Upper lobe of right lung (tissue), 1 donor: ENCODE data around the gene CELF5. TPM values are rescaled to one million over a fixed set of nuclear protein-coding genes. Genes with fewer than 3 reads are reported as not detected.

Source experiments
- ATAC-seq: fragments of 200-7000 bp; cut with Tn5 transposase; one replicate; pipeline ENCODE4 v1.9.1; 2020; ENCODE audit warnings: mild to moderate bottlenecking, moderate library complexity
- DNase-seq: peaks from one replicate; pipeline ENCODE4 v3.0.0-alpha.2; 2020
- H3K27ac ChIP-seq: fragments of 200-600 bp; one replicate; pipeline ENCODE4 v1.8.0; 2022
- H3K27me3 ChIP-seq: fragments of 200-600 bp; one replicate; pipeline ENCODE4 v1.8.0; 2022; ENCODE audit warnings: mild to moderate bottlenecking
- H3K36me3 ChIP-seq: fragments of 200-600 bp; one replicate; pipeline ENCODE4 v1.8.0; 2022
- H3K4me1 ChIP-seq: fragments of 200-600 bp; one replicate; pipeline ENCODE4 v1.8.0; 2022
- H3K4me3 ChIP-seq: fragments of 200-600 bp; one replicate; pipeline ENCODE4 v1.8.0; 2022; ENCODE audit warnings: mild to moderate bottlenecking
- H3K9me3 ChIP-seq: fragments of 200-600 bp; one replicate; pipeline ENCODE4 v1.8.0; 2022
- CTCF ChIP-seq: fragments of 200-600 bp; IDR thresholded peaks from one replicate; pipeline ENCODE4 v1.8.0; 2022; ENCODE audit warnings: antibody characterized with exemption
- intact Hi-C: fragments of 100-400 bp; cut with DNase I; formaldehyde crosslinking; loops from one replicate; pipeline ENCODE4 v1.11.0; 2022
- total RNA-seq: library from RNA; stranded (reverse); fragmentation: NEBNext Ultra II Directional; extraction: Animal tissue kit (Norgen Biotek cat#: 25700); gene quantifications from one replicate; pipeline ENCODE4 v1.2.1, GENCODE V29; 2021
- donor health status: DM: no; HTN: yes; CAD: no; lungs with severe emphysema.

CELF5 gene
- total RNA-seq, 1 donor from 2014 or later = not detected

GRCh38 chr19:3225169-3225485 lies 666 bp downstream of the CELF5 start:
- H3K4me3 ChIP-seq = no peak overlapping the region
- intact Hi-C loops = no loop called here
- H3K36me3 ChIP-seq = no peaks in the 10 kb centered on the region
- no peaks in the 10 kb centered on the region for H3K9me3 ChIP-seq
- H3K4me1 ChIP-seq = no peaks in the 10 kb centered on the region
- H3K27me3 ChIP-seq = peaks cover 68% of the 10 kb centered on the region
- TF ChIP-seq CTCF = no peak
- H3K27ac ChIP-seq = no peak overlapping the region
- no peak for ATAC-seq
- DNase-seq = no peak

DNA sequence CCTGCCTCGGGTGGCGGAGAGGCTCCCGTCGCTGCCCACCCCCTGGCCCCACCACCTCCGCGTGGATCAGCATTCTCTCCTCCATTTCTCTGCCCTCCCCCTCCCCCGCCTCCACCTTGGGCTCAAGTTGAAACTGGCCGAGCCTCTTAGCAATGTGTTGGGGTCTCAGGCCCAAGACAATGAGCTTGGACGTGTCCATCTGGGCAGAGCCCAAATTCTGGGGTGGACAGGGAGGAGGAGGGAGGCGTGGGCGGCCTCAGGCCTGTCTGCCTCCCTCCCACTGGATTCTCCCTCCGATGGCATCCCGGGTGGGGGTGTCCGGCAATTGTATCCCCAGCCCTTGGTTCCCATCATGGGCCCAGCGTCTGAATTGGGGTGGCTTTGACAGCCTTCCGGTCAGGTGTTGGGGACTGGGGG lies 1.2 kb downstream of the CELF5 start:
- Histone ChIP-seq H3K9me3 (no peaks in the 10 kb centered on the region), H3K27me3 (peaks cover 68% of the 10 kb centered on the region), H3K27ac (no peak overlapping the region), H3K36me3 (no peaks in the 10 kb centered on the region), H3K4me3 (no peak overlapping the region), H3K4me1 (no peaks in the 10 kb centered on the region)
- ATAC-seq (no peak), DNase-seq (no peak)
- TF ChIP-seq CTCF = no peak
- intact Hi-C loops = no loop called here

DNA sequence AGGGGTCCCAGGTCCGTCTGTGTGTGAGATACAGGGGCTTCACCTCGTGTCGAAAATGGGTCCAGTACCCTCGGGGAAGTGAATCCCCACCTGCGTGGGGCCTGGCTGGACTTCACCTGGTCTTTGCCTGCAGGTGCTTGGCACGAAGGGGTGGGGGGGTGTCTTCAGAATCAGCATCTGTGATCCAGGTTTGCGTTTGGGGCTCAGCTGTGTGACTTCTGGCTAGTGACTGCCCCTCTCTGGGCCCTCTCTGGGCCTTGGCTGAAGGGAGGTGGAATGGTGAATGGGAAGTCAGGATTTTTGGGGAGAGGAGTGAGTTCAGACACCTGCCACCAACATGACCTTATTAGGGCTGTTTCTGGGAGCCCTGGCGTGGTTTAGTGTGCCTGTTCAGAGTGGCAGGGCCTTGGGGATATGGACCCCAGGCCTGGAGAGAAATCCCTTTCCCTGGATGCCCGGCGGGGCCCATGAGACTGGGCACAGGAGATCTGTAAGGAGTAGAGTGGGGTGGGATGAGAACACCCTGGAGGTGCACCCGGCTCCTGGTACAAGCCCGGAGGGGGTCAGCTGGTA lies 2.7 kb downstream of the CELF5 start:
- DNase-seq (no peak), ATAC-seq (no peak)
- Histone ChIP-seq H3K36me3 (no peaks in the 10 kb centered on the region), H3K27ac (no peak overlapping the region), H3K4me3 (no peak overlapping the region), H3K9me3 (no peaks in the 10 kb centered on the region), H3K27me3 (peaks cover 56% of the 10 kb centered on the region), H3K4me1 (no peaks in the 10 kb centered on the region)
- intact Hi-C loops = no loop called here
- no peak for TF ChIP-seq CTCF

DNA sequence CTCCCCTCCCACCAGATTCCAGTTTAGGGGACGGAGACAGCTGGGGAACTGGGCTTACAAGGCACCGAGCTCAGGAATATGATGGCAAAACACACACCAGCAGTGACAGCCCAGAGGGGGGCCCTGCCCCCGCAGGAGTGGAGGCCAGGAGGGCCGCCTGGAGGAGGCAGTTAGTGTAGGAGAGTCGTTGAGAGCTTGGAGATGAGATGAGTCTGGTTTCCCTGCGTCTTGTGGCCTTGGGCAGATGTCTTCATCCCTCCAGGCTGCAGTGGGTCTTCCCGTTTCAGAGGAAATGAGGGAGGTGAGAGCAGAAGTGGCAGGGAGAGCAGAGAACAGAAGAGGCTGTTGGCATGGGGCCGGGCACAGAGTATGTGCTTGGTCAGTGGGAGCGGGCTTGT lies 4.9 kb downstream of the CELF5 start:
- no peak overlapping the region for H3K4me3 ChIP-seq
- no peaks in the 10 kb centered on the region for H3K4me1 ChIP-seq
- H3K27me3 ChIP-seq = peaks cover 37% of the 10 kb centered on the region
- H3K27ac ChIP-seq = no peak overlapping the region
- no peaks in the 10 kb centered on the region for H3K36me3 ChIP-seq
- ATAC-seq (no peak), DNase-seq (no peak)
- TF ChIP-seq CTCF = no peak
- H3K9me3 ChIP-seq = no peaks in the 10 kb centered on the region
- intact Hi-C loops = no loop called here

- H3K4me3 ChIP-seq = no peak overlapping the region
- peaks cover 34% of the 10 kb centered on the region for H3K27me3 ChIP-seq
- no peaks in the 10 kb centered on the region for H3K4me1 ChIP-seq
- no peaks in the 10 kb centered on the region for H3K36me3 ChIP-seq
- DNase-seq = no peak
- H3K27ac ChIP-seq = no peak overlapping the region
- intact Hi-C loops = no loop called here
- H3K9me3 ChIP-seq = no peaks in the 10 kb centered on the region
- no peak for ATAC-seq
- TF ChIP-seq CTCF = no peak
These were observed 5.5 kb downstream of the CELF5 start for GRCh38 chr19:3229888-3230496.

DNA sequence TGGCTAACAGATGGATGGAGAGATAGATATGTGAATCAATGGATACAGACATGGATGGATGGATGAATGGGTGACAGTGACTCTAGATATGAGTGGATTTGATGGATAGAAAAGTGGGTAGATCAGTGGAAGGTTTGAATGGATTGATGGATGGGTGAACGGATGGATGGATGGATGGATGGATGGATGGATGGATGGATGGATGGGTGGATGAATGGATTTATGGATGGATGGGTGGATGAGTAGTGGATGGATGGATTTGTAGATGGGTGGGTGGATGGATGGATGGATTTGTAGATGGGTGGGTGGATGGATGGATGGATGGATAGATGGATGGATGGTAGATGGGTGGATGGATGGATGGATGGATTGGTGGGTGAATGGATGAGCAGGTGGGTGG lies 6.8 kb downstream of the CELF5 start:
- intact Hi-C loops = no loop called here
- ATAC-seq = no peak
- TF ChIP-seq CTCF = no peak

More for the DNA sequence above, 6.8 kb downstream of the CELF5 start:
- H3K4me3 ChIP-seq = no peak overlapping the region
- H3K27me3 ChIP-seq = peaks cover 25% of the 10 kb centered on the region
- H3K9me3 ChIP-seq = no peaks in the 10 kb centered on the region
- no peak for DNase-seq
- H3K36me3 ChIP-seq = no peaks in the 10 kb centered on the region
- no peaks in the 10 kb centered on the region for H3K4me1 ChIP-seq
- no peak overlapping the region for H3K27ac ChIP-seq
